Fibroblast of skin of left biceps (primary cell): ENCODE results near the gene ZNRF3.
"Not testable (repeated sequence)": the region's sequence is repeated elsewhere in the genome, so short reads cannot be mapped to it uniquely, and the experiment has no call there.

Source experiments
- DNase-seq, 2 experiments: peaks; one replicate each; pipeline ENCODE4 v3.0.0-alpha.2; 2013; ENCODE audit warnings: low read depth in 2 of 2

The ZNRF3 gene

GRCh38 chr22:29065468-29066190 is 182.3 kb downstream of the ZNRF3 start:
- DNase-seq: no peak

- DNase-seq: no peak
Observed at GRCh38 chr22:29069463-29069862, 186.1 kb downstream of the ZNRF3 start.

GRCh38 chr22:29070490-29070889 is 187.1 kb downstream of the ZNRF3 start:
- DNase-seq: no peak

GRCh38 chr22:29071261-29072045 is 188.1 kb downstream of the ZNRF3 start:
- no peak for DNase-seq

- DNase-seq: no peak
Observed at GRCh38 chr22:29072193-29072978, 189.0 kb downstream of the ZNRF3 start.

GRCh38 chr22:29072979-29073617 is 189.7 kb downstream of the ZNRF3 start, which contains the start of gene KREMEN1:
KREMEN1 (plus strand) TSS chr22:29073035; CDS start chr22:29073131, 96 bp downstream.
- no peak for DNase-seq

- DNase-seq: no peak
Observed at GRCh38 chr22:29073618-29074275, 190.4 kb downstream of the ZNRF3 start.

GRCh38 chr22:29074276-29074772 is 191.0 kb downstream of the ZNRF3 start:
- DNase-seq: no peak

- DNase-seq: no peak
Observed at GRCh38 chr22:29078036-29078868, 194.9 kb downstream of the ZNRF3 start.

- no peak for DNase-seq
Observed at GRCh38 chr22:29078869-29079207, 195.5 kb downstream of the ZNRF3 start.

GRCh38 chr22:29079218-29079901 is 196.0 kb downstream of the ZNRF3 start:
- no peak for DNase-seq

GRCh38 chr22:29080106-29080975 is 197.0 kb downstream of the ZNRF3 start:
- DNase-seq: no peak

GRCh38 chr22:29081517-29082236 is 198.3 kb downstream of the ZNRF3 start:
- no peak for DNase-seq

- DNase-seq: no peak
Observed at GRCh38 chr22:29082826-29083545, 199.6 kb downstream of the ZNRF3 start.

GRCh38 chr22:29083576-29083932 is 200.2 kb downstream of the ZNRF3 start:
- DNase-seq: not testable (repeated sequence)

GRCh38 chr22:29083933-29084591 is 200.7 kb downstream of the ZNRF3 start:
- no peak for DNase-seq

- no peak for DNase-seq
Observed at GRCh38 chr22:29087012-29087411, 203.6 kb downstream of the ZNRF3 start.
